Testis (tissue), 2 donors: Measurements from ENCODE around the gene NLRP5.

Experiments
- CTCF ChIP-seq, 3 experiments: fragments of 450-650 bp in 2 of 3; fragments of 200-600 bp in 1 of 3; sonication (generic) in 1 of 3; IDR thresholded peaks; one replicate each; pipeline ENCODE4 v1.5.1; 2016 to 2019; ENCODE audit warnings: antibody characterized with exemption in 3 of 3, mild to moderate bottlenecking in 2 of 3, moderate library complexity in 1 of 3
- POLR2A ChIP-seq: fragments of 450-650 bp; IDR thresholded peaks from one replicate; pipeline ENCODE4 v1.6.1; 2017; ENCODE audit warnings: antibody characterized with exemption, mild to moderate bottlenecking, moderate library complexity

DNA sequence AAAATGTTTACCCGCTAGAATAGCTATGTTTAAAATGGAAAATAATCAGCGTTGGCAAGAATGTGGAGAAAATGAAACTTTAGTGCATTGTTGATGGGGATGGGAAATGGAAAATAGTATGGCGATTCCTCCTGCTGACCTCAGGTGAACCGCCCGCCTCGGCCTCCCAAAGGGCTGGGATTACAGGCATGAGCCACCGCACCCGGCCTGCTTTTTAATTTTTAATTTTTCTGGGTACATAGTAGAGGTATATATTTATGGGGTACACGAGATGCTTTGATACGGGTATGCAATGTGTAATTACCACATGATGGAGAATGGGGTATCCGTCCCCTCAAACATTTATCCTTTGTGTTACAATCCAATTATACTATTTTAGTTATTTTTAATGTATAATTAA lies 46.3 kb upstream of the NLRP5 start:
- no peak for TF ChIP-seq CTCF (IDR thresholded peaks at IDR 0.05)
- no peak for TF ChIP-seq POLR2A
